ENCODE results near the gene BPIFB1.
A peak's percentile ranks its signal among the peaks of the same experiment; 100 is the strongest.

BPIFB1 gene

DNA sequence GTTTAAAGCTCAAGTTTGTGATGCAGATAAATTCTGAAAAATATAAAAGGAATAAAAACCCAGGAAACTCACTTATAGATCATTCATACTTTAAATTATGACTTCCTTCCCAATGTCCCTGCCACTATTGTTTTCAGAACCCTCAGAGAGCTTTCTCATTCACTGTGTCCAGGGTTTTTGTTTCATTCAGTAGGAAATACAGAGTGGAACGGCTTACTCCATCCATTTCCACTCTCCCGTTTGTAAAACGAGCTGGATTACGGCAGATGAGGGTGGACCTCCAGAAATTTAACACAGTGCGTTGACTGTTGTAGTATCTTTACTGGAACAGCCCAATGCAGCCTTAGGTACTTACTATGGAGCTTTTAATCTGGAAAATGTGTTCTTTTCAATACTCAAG lies 23.6 kb upstream of the BPIFB1 start:
- Histone ChIP-seq H3K36me3 (no peaks in the 10 kb centered on the region), H3K4me3 (ENCODE audit: low read depth in 1 of 2, low read length in 1 of 2) (no peak overlapping the region), H3K9me3 (no peaks in the 10 kb centered on the region), H3K27ac (no peak overlapping the region), H3K4me1 (ENCODE audit: control insufficient read depth in 1 of 2, insufficient read depth in 1 of 2, low read depth in 1 of 2, low read length in 1 of 2) (peaks cover 31 to 33% of the 10 kb centered on the region in 2 experiments), H3K27me3 (no peaks in the 10 kb centered on the region)
- TF ChIP-seq, protein P1, sequence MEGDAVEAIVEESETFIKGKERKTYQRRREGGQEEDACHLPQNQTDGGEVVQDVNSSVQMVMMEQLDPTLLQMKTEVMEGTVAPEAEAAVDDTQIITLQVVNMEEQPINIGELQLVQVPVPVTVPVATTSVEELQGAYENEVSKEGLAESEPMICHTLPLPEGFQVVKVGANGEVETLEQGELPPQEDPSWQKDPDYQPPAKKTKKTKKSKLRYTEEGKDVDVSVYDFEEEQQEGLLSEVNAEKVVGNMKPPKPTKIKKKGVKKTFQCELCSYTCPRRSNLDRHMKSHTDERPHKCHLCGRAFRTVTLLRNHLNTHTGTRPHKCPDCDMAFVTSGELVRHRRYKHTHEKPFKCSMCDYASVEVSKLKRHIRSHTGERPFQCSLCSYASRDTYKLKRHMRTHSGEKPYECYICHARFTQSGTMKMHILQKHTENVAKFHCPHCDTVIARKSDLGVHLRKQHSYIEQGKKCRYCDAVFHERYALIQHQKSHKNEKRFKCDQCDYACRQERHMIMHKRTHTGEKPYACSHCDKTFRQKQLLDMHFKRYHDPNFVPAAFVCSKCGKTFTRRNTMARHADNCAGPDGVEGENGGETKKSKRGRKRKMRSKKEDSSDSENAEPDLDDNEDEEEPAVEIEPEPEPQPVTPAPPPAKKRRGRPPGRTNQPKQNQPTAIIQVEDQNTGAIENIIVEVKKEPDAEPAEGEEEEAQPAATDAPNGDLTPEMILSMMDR (IDR thresholded peaks at IDR 0.05), result no peak

- peak overlapping the region; percentile 80 for H3K27ac ChIP-seq
Measured at GRCh38 chr20:33261465-33261864, 21.5 kb upstream of the BPIFB1 start.

GRCh38 chr20:33262658-33263065 lies 20.4 kb upstream of the BPIFB1 start:
- H3K9me3 ChIP-seq, result no peaks in the 10 kb centered on the region
- TF ChIP-seq, protein P1 (IDR thresholded peaks at IDR 0.05), result peak; percentile 25
- no peaks in the 10 kb centered on the region for H3K27me3 ChIP-seq
- peak overlapping the region; percentile 80 for H3K27ac ChIP-seq
- peak overlapping the region in 1 of 2 experiments; percentile 8 for H3K4me3 ChIP-seq (ENCODE audit: low read depth in 1 of 2, low read length in 1 of 2)
- H3K36me3 ChIP-seq, result no peaks in the 10 kb centered on the region
- peaks cover 43 to 53% of the 10 kb centered on the region in 2 experiments for H3K4me1 ChIP-seq (ENCODE audit: control insufficient read depth in 1 of 2, insufficient read depth in 1 of 2, low read depth in 1 of 2, low read length in 1 of 2)

More at GRCh38 chr20:33261465-33261864, 21.5 kb upstream of the BPIFB1 start:
- TF ChIP-seq, protein P1 (IDR thresholded peaks at IDR 0.05), result no peak
- Histone ChIP-seq H3K4me1 (ENCODE audit: control insufficient read depth in 1 of 2, insufficient read depth in 1 of 2, low read depth in 1 of 2, low read length in 1 of 2) (peaks cover 33 to 41% of the 10 kb centered on the region in 2 experiments), H3K27me3 (no peaks in the 10 kb centered on the region), H3K9me3 (no peaks in the 10 kb centered on the region), H3K36me3 (no peaks in the 10 kb centered on the region), H3K4me3 (ENCODE audit: low read depth in 1 of 2, low read length in 1 of 2) (no peak overlapping the region)

- TF ChIP-seq, protein P1 (IDR thresholded peaks at IDR 0.05), result no peak
- no peak overlapping the region for H3K4me3 ChIP-seq (ENCODE audit: low read depth in 1 of 2, low read length in 1 of 2)
- H3K36me3 ChIP-seq, result no peaks in the 10 kb centered on the region
- H3K4me1 ChIP-seq (ENCODE audit: control insufficient read depth in 1 of 2, insufficient read depth in 1 of 2, low read depth in 1 of 2, low read length in 1 of 2), result peaks cover 54 to 64% of the 10 kb centered on the region in 2 experiments
- no peaks in the 10 kb centered on the region for H3K9me3 ChIP-seq
- peak overlapping the region; percentile 80 for H3K27ac ChIP-seq
- H3K27me3 ChIP-seq, result no peaks in the 10 kb centered on the region
Measured at GRCh38 chr20:33263784-33264183, 19.2 kb upstream of the BPIFB1 start.

GRCh38 chr20:33267701-33268100 lies 15.3 kb upstream of the BPIFB1 start:
- no peaks in the 10 kb centered on the region for H3K36me3 ChIP-seq
- H3K9me3 ChIP-seq, result no peaks in the 10 kb centered on the region
- H3K4me3 ChIP-seq (ENCODE audit: low read depth in 1 of 2, low read length in 1 of 2), result no peak overlapping the region
- H3K4me1 ChIP-seq (ENCODE audit: control insufficient read depth in 1 of 2, insufficient read depth in 1 of 2, low read depth in 1 of 2, low read length in 1 of 2), result peaks cover 49 to 60% of the 10 kb centered on the region in 2 experiments
- H3K27ac ChIP-seq, result peak overlapping the region; percentile 61
- H3K27me3 ChIP-seq, result no peaks in the 10 kb centered on the region
- TF ChIP-seq, protein P1 (IDR thresholded peaks at IDR 0.05), result no peak

Data from neutrophil (primary cell).